ENCODE measurements around the gene DRAM2. TPM values are rescaled to one million over a fixed set of nuclear protein-coding genes. Genes with fewer than 3 reads are reported as not detected.
"Not testable (repeated sequence)": the region's sequence is repeated elsewhere in the genome, so short reads cannot be mapped to it uniquely, and the experiment has no call there.

Gene DRAM2
- total RNA-seq, 1 donor from 2014 or later = 95.6 TPM

- DNase-seq (ENCODE audit: low read depth) = no peak
Measured at GRCh38 chr1:111082421-111083203, 57.3 kb downstream of the DRAM2 start.

- DNase-seq (ENCODE audit: low read depth) = not testable (repeated sequence)
Measured at GRCh38 chr1:111079329-111079728, 60.6 kb downstream of the DRAM2 start.

GRCh38 chr1:111077312-111077711 is 62.6 kb downstream of the DRAM2 start:
- DNase-seq (ENCODE audit: low read depth) = not testable (repeated sequence)

Other genes starting within 250 kb of the DRAM2 start
- 8.3 and 13.7 TPM in 2 replicates for gene LRIF1, start 176.2 kb downstream of the DRAM2 start, total RNA-seq
- 52.7 and 85.3 TPM in 2 replicates for gene CEPT1, start 130 bp upstream of the DRAM2 start, total RNA-seq
- 33.4 and 35.3 TPM in 2 replicates for gene DENND2D, start 60.6 kb upstream of the DRAM2 start, total RNA-seq
- 1.6 and 3.0 TPM in 2 replicates for gene CHI3L2, start 87.6 kb upstream of the DRAM2 start, total RNA-seq
- gene CHIA, start 150.8 kb upstream of the DRAM2 start, total RNA-seq = not detected in 2 replicates

Data from renal cortical epithelial cell (primary cell).